Neural cell (in vitro differentiated cells): Measurements from ENCODE around the gene CDC45. TPM values are rescaled to one million over a fixed set of nuclear protein-coding genes. Genes with fewer than 3 reads are reported as not detected.
A peak's percentile ranks its signal among the peaks of the same experiment; 100 is the strongest.

ENCODE experiments used
- H2AFZ ChIP-seq: fragments of 200-600, 300-800 bp; sonication (generic), shearing (Covaris generic); 2 replicates; pipeline ENCODE4 v1.6.0; 2014; ENCODE audit warnings: low read depth, mild to moderate bottlenecking, antibody characterized with exemption, low read length, moderate library complexity
- H3F3A ChIP-seq: fragments of 200-600 bp; shearing (Covaris generic); 2 replicates; pipeline ENCODE4 v1.6.1; 2016; ENCODE audit warnings: mild to moderate bottlenecking, moderate library complexity, mixed read lengths, antibody characterized with exemption, low read length; ENCODE audit not compliant: insufficient read depth, poor library complexity, severe bottlenecking
- H3K27ac ChIP-seq: fragments of 200-600, 300-800 bp; sonication (generic), shearing (Covaris generic); 2 replicates; pipeline ENCODE4 v1.5.1; 2014; ENCODE audit warnings: mild to moderate bottlenecking, low read length, moderate library complexity
- H3K27me3 ChIP-seq: fragments of 300-800, 200-600 bp; sonication (generic), shearing (Covaris generic); 2 replicates; pipeline ENCODE4 v1.6.0; 2014; ENCODE audit warnings: mild to moderate bottlenecking, low read depth, low read length, moderate library complexity; ENCODE audit not compliant: insufficient read depth
- H3K36me3 ChIP-seq: fragments of 300-800, 200-600 bp; sonication (generic), shearing (Covaris generic); 2 replicates; pipeline ENCODE4 v1.5.1; 2014; ENCODE audit warnings: mild to moderate bottlenecking, antibody characterized with exemption, low read length, moderate library complexity; ENCODE audit not compliant: insufficient read depth
- H3K4me2 ChIP-seq: fragments of 300-800, 200-600 bp; sonication (generic), shearing (Covaris generic); 2 replicates; pipeline ENCODE4 v1.6.0; 2014; ENCODE audit warnings: mild to moderate bottlenecking, low read length
- H3K4me3 ChIP-seq: fragments of 300-800, 200-600 bp; sonication (generic), shearing (Covaris generic); 2 replicates; pipeline ENCODE4 v1.5.1; 2014; ENCODE audit warnings: mild to moderate bottlenecking, low read length, moderate library complexity
- H3K79me2 ChIP-seq: fragments of 200-600 bp; shearing (Covaris generic); replicated peaks from 2 replicates; pipeline ENCODE4 v1.6.0; 2014; ENCODE audit warnings: mild to moderate bottlenecking, low read length, moderate library complexity; ENCODE audit not compliant: insufficient read depth
- H3K9ac ChIP-seq: fragments of 300-800, 200-600 bp; sonication (generic), shearing (Covaris generic); 2 replicates; pipeline ENCODE4 v1.6.1; 2016; ENCODE audit warnings: mild to moderate bottlenecking, low read length, mixed read lengths
- H3K9me2 ChIP-seq: fragments of 200-600 bp; shearing (Covaris generic); 2 replicates; pipeline ENCODE4 v1.6.1; 2016; ENCODE audit warnings: mild to moderate bottlenecking, low read length, mixed read lengths; ENCODE audit not compliant: insufficient read depth
- H3K9me3 ChIP-seq: fragments of 200-600, 300-800 bp; sonication (generic), shearing (Covaris generic); 2 replicates; pipeline ENCODE4 v1.6.1; 2016; ENCODE audit warnings: mild to moderate bottlenecking, mixed run types, low read length, moderate library complexity, mixed read lengths
- H4K20me1 ChIP-seq: fragments of 200-600 bp; shearing (Covaris generic); 2 replicates; pipeline ENCODE4 v1.6.1; 2016; ENCODE audit warnings: mild to moderate bottlenecking, mixed run types; ENCODE audit not compliant: insufficient read depth
- EP300 ChIP-seq: fragments of 450-650 bp; conservative IDR thresholded peaks from 2 replicates; pipeline ENCODE4 v1.6.1; 2014; ENCODE audit warnings: antibody characterized with exemption, mild to moderate bottlenecking, moderate library complexity; ENCODE audit not compliant: poor library complexity, severe bottlenecking
- EZH2 ChIP-seq: fragments of 200-600, 300-800 bp; shearing (Covaris generic), sonication (generic); IDR thresholded peaks from 2 replicates; pipeline ENCODE4 v1.6.1; 2014; ENCODE audit warnings: antibody characterized with exemption, low read length, borderline replicate concordance, mild to moderate bottlenecking; ENCODE audit not compliant: insufficient read depth, poor library complexity, severe bottlenecking
- MXI1 ChIP-seq: fragments of 450-650 bp; conservative IDR thresholded peaks from 2 replicates; pipeline ENCODE4 v1.6.1; 2014; ENCODE audit warnings: antibody characterized with exemption, mild to moderate bottlenecking; ENCODE audit not compliant: poor library complexity, severe bottlenecking
- POLR2AphosphoS5 ChIP-seq: IDR thresholded peaks from 2 replicates; pipeline ENCODE4 v1.6.1; 2012
- RAD21 ChIP-seq: fragments of 450-650 bp; conservative IDR thresholded peaks from 2 replicates; pipeline ENCODE4 v1.6.1; 2014; ENCODE audit warnings: antibody characterized with exemption, mild to moderate bottlenecking, moderate library complexity
- SMC3 ChIP-seq: fragments of 450-650 bp; conservative IDR thresholded peaks from 2 replicates; pipeline ENCODE4 v1.6.1; 2014; ENCODE audit warnings: antibody characterized with exemption, mild to moderate bottlenecking, moderate library complexity; ENCODE audit not compliant: poor library complexity
- TAF1 ChIP-seq: IDR thresholded peaks from 2 replicates; pipeline ENCODE4 v1.6.1; 2012; ENCODE audit warnings: low read depth
- polyA plus RNA-seq: library from polyadenylated mRNA; depleted of rRNA; stranded (reverse); fragments of >200 nt; gene quantifications from 2 replicates; pipeline ENCODE4 v1.2.3, GENCODE V29; 2014
- TF ChIP-seq, protein P1 (sequence below): fragments of 450-650 bp; IDR thresholded peaks from 2 replicates; pipeline ENCODE4 v1.5.1; 2014; ENCODE audit warnings: antibody characterized with exemption, mild to moderate bottlenecking, moderate library complexity; ENCODE audit not compliant: poor library complexity, severe bottlenecking
- TF ChIP-seq, protein P2 (sequence below): IDR thresholded peaks from 2 replicates; pipeline ENCODE4 v1.6.1; 2012; ENCODE audit warnings: borderline replicate concordance

CDC45 gene
- polyA plus RNA-seq, 1 donor from 2014 or later, result 3.2 TPM

DNA sequence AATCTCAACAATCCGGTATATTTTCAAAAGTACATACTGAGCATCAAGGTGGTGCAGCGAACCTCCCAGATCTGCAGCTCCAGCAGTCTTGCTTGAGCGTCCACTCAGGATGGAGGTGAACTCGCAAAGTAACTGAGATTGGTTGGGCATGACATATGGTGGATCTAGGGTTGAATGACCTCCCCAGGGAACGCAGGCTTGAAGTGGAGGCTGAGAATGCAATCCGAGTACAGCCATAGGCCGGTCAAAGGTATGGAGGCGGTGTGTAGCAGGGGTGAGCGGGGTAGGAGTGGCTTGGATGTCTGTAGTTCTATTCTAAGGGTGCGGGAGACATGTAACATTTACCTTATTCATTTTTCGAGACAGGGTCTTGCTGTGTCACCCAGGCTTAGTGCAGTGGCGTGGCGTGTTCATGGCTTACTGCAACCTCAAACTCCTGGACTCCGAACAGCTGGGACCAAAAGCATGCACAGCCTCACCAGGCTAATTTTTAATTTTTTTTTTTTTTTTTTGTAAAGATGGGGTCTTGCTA is 31.6 kb upstream of the CDC45 start:
- Histone ChIP-seq H3K9me2 (no peaks in the 10 kb centered on the region), H3F3A (no peaks in the 10 kb centered on the region), H3K4me2 (peak overlapping the region; percentile 100), H2AFZ (peak overlapping the region; percentile 83), H3K27ac (peak overlapping the region; percentile 88), H4K20me1 (no peaks in the 10 kb centered on the region), H3K79me2 (peaks cover 44% of the 10 kb centered on the region), H3K36me3 (peaks cover 9% of the 10 kb centered on the region), H3K9ac (peak overlapping the region; percentile 84), H3K4me3 (peak overlapping the region; percentile 98), H3K9me3 (no peaks in the 10 kb centered on the region), H3K27me3 (no peaks in the 10 kb centered on the region)
- TF ChIP-seq TAF1, result no peak
- peak; percentile 11 for TF ChIP-seq EP300
- peak; percentile 9 for TF ChIP-seq SMC3
- no peak for TF ChIP-seq POLR2AphosphoS5
- peak; percentile 30 for TF ChIP-seq MXI1

DNA sequence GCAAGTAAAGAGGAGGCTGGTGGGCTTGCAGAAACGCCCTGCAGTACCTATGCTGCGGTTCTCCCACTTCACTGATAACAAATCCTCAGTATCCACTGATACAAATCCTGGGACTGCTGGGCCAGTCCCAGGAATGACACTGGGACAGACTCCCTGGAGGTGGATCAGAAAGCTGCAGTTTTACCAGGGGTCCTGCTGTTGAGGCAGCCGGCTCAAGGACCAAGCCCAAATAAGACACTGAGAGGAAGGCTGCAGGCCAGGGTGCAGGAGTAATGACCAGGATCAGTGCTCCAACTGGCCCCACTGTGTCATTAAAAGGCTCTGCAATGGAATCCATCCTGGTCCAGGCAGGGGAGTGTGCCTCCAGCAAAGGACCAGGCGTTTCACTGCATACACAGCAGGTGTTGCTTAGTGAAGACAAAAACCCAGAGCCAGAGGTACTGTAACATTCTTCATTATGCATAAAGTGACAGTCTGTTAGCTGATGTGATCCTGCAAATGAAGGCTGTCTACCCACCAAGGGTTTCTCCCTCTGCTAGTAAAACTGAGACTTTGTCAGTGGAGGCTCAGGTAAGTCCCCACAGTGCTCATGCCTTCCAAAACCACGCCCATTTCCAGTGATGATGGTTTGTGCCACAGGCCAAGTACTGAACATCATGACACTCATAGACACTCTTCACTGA is 30.8 kb upstream of the CDC45 start:
- Histone ChIP-seq H2AFZ (no peak overlapping the region), H3K27ac (peak overlapping the region; percentile 88), H3F3A (no peaks in the 10 kb centered on the region), H3K9me2 (no peaks in the 10 kb centered on the region), H3K27me3 (no peaks in the 10 kb centered on the region), H3K9ac (peak overlapping the region; percentile 84), H3K4me3 (peak overlapping the region; percentile 98), H4K20me1 (no peaks in the 10 kb centered on the region), H3K79me2 (peaks cover 43% of the 10 kb centered on the region), H3K4me2 (peak overlapping the region; percentile 100), H3K36me3 (peaks cover 5% of the 10 kb centered on the region), H3K9me3 (no peaks in the 10 kb centered on the region)
- TF ChIP-seq MXI1 (no peak), POLR2AphosphoS5 (no peak), TAF1 (no peak), RAD21 (no peak), EP300 (no peak), SMC3 (no peak), EZH2 (no peak)
- TF ChIP-seq, protein P1, sequence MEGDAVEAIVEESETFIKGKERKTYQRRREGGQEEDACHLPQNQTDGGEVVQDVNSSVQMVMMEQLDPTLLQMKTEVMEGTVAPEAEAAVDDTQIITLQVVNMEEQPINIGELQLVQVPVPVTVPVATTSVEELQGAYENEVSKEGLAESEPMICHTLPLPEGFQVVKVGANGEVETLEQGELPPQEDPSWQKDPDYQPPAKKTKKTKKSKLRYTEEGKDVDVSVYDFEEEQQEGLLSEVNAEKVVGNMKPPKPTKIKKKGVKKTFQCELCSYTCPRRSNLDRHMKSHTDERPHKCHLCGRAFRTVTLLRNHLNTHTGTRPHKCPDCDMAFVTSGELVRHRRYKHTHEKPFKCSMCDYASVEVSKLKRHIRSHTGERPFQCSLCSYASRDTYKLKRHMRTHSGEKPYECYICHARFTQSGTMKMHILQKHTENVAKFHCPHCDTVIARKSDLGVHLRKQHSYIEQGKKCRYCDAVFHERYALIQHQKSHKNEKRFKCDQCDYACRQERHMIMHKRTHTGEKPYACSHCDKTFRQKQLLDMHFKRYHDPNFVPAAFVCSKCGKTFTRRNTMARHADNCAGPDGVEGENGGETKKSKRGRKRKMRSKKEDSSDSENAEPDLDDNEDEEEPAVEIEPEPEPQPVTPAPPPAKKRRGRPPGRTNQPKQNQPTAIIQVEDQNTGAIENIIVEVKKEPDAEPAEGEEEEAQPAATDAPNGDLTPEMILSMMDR, result no peak
- TF ChIP-seq, protein P2, sequence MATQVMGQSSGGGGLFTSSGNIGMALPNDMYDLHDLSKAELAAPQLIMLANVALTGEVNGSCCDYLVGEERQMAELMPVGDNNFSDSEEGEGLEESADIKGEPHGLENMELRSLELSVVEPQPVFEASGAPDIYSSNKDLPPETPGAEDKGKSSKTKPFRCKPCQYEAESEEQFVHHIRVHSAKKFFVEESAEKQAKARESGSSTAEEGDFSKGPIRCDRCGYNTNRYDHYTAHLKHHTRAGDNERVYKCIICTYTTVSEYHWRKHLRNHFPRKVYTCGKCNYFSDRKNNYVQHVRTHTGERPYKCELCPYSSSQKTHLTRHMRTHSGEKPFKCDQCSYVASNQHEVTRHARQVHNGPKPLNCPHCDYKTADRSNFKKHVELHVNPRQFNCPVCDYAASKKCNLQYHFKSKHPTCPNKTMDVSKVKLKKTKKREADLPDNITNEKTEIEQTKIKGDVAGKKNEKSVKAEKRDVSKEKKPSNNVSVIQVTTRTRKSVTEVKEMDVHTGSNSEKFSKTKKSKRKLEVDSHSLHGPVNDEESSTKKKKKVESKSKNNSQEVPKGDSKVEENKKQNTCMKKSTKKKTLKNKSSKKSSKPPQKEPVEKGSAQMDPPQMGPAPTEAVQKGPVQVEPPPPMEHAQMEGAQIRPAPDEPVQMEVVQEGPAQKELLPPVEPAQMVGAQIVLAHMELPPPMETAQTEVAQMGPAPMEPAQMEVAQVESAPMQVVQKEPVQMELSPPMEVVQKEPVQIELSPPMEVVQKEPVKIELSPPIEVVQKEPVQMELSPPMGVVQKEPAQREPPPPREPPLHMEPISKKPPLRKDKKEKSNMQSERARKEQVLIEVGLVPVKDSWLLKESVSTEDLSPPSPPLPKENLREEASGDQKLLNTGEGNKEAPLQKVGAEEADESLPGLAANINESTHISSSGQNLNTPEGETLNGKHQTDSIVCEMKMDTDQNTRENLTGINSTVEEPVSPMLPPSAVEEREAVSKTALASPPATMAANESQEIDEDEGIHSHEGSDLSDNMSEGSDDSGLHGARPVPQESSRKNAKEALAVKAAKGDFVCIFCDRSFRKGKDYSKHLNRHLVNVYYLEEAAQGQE, result no peak
